Measurements from ENCODE around the gene AMER3. TPM values are rescaled to one million over a fixed set of nuclear protein-coding genes. Genes with fewer than 3 reads are reported as not detected.

AMER3 gene
- total and polyA plus RNA-seq, 2 experiments from 2014 or later = 0.05 to 0.49 TPM

DNA sequence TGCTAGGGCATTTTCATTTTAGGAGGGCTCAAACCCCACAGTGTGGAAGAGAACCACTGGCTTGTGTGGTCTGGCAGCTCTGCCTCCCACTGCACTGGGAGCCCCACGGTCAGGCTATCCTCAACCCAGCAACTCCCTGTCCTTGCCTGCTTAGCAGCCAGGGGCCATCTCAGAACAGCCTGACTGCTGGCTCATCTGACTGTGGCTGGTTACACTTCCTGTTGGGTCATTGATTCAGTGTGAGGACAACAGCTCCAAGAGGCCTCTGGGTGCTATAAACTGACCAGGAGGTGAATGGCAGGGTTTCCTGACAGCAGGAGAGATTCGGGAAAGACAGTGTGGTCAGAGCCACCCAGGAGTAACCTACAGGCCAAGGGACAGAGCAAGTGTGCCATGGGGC, 40.1 kb downstream of the AMER3 start:
- Histone ChIP-seq H4K20me1 (replicated peaks; ENCODE audit: insufficient read depth) (no peaks in the 10 kb centered on the region), H3K4me3 (no peak overlapping the region), H3K4me1 (ENCODE audit: insufficient read depth) (no peaks in the 10 kb centered on the region; the same call in 1 of the 2 replicates), H3K36me3 (ENCODE audit: insufficient read depth) (no peaks in the 10 kb centered on the region), H2AFZ (no peak overlapping the region), H3F3A (replicated peaks; ENCODE audit: low read depth) (no peaks in the 10 kb centered on the region), H3K9me2 (ENCODE audit: insufficient read depth) (no peaks in the 10 kb centered on the region), H3K27ac (ENCODE audit: low read depth) (no peak overlapping the region), H3K79me2 (replicated peaks; ENCODE audit: insufficient read depth) (no peaks in the 10 kb centered on the region), H3K4me2 (no peak overlapping the region), H3K27me3 (ENCODE audit: insufficient read depth) (peaks cover 20% of the 10 kb centered on the region)
- Mint-ChIP-seq H3K27ac (no peak overlapping the region), H3K27me3 (ENCODE audit: insufficient read depth, low read depth, poor library complexity) (peaks cover 16% of the 10 kb centered on the region), H3K4me3 (no peak overlapping the region), H3K36me3 (ENCODE audit: low read depth) (no peaks in the 10 kb centered on the region), H3K4me1 (peaks cover 13% of the 10 kb centered on the region), H3K9me3 (no peaks in the 10 kb centered on the region)
- no peak for TF ChIP-seq EZH2 (IDR thresholded peaks at IDR 0.05; ENCODE audit: low read depth, unreplicated experiment)
- TF ChIP-seq, protein P1, sequence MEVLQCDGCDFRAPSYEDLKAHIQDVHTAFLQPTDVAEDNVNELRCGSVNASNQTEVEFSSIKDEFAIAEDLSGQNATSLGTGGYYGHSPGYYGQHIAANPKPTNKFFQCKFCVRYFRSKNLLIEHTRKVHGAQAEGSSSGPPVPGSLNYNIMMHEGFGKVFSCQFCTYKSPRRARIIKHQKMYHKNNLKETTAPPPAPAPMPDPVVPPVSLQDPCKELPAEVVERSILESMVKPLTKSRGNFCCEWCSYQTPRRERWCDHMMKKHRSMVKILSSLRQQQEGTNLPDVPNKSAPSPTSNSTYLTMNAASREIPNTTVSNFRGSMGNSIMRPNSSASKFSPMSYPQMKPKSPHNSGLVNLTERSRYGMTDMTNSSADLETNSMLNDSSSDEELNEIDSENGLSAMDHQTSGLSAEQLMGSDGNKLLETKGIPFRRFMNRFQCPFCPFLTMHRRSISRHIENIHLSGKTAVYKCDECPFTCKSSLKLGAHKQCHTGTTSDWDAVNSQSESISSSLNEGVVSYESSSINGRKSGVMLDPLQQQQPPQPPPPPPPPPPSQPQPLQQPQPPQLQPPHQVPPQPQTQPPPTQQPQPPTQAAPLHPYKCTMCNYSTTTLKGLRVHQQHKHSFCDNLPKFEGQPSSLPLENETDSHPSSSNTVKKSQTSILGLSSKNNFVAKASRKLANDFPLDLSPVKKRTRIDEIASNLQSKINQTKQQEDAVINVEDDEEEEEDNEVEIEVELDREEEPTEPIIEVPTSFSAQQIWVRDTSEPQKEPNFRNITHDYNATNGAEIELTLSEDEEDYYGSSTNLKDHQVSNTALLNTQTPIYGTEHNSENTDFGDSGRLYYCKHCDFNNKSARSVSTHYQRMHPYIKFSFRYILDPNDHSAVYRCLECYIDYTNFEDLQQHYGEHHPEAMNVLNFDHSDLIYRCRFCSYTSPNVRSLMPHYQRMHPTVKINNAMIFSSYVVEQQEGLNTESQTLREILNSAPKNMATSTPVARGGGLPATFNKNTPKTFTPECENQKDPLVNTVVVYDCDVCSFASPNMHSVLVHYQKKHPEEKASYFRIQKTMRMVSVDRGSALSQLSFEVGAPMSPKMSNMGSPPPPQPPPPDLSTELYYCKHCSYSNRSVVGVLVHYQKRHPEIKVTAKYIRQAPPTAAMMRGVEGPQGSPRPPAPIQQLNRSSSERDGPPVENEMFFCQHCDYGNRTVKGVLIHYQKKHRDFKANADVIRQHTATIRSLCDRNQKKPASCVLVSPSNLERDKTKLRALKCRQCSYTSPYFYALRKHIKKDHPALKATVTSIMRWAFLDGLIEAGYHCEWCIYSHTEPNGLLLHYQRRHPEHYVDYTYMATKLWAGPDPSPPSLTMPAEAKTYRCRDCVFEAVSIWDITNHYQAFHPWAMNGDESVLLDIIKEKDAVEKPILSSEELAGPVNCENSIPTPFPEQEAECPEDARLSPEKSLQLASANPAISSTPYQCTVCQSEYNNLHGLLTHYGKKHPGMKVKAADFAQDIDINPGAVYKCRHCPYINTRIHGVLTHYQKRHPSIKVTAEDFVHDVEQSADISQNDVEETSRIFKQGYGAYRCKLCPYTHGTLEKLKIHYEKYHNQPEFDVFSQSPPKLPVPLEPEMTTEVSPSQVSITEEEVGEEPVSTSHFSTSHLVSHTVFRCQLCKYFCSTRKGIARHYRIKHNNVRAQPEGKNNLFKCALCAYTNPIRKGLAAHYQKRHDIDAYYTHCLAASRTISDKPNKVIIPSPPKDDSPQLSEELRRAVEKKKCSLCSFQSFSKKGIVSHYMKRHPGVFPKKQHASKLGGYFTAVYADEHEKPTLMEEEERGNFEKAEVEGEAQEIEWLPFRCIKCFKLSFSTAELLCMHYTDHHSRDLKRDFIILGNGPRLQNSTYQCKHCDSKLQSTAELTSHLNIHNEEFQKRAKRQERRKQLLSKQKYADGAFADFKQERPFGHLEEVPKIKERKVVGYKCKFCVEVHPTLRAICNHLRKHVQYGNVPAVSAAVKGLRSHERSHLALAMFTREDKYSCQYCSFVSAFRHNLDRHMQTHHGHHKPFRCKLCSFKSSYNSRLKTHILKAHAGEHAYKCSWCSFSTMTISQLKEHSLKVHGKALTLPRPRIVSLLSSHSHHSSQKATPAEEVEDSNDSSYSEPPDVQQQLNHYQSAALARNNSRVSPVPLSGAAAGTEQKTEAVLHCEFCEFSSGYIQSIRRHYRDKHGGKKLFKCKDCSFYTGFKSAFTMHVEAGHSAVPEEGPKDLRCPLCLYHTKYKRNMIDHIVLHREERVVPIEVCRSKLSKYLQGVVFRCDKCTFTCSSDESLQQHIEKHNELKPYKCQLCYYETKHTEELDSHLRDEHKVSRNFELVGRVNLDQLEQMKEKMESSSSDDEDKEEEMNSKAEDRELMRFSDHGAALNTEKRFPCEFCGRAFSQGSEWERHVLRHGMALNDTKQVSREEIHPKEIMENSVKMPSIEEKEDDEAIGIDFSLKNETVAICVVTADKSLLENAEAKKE (CRISPR knock-in tag; IDR thresholded peaks at IDR 0.05) = no peak
- TF ChIP-seq STAT1 (IDR thresholded peaks at IDR 0.05; ENCODE audit: unreplicated experiment) = no peak
- TF ChIP-seq, protein P2, sequence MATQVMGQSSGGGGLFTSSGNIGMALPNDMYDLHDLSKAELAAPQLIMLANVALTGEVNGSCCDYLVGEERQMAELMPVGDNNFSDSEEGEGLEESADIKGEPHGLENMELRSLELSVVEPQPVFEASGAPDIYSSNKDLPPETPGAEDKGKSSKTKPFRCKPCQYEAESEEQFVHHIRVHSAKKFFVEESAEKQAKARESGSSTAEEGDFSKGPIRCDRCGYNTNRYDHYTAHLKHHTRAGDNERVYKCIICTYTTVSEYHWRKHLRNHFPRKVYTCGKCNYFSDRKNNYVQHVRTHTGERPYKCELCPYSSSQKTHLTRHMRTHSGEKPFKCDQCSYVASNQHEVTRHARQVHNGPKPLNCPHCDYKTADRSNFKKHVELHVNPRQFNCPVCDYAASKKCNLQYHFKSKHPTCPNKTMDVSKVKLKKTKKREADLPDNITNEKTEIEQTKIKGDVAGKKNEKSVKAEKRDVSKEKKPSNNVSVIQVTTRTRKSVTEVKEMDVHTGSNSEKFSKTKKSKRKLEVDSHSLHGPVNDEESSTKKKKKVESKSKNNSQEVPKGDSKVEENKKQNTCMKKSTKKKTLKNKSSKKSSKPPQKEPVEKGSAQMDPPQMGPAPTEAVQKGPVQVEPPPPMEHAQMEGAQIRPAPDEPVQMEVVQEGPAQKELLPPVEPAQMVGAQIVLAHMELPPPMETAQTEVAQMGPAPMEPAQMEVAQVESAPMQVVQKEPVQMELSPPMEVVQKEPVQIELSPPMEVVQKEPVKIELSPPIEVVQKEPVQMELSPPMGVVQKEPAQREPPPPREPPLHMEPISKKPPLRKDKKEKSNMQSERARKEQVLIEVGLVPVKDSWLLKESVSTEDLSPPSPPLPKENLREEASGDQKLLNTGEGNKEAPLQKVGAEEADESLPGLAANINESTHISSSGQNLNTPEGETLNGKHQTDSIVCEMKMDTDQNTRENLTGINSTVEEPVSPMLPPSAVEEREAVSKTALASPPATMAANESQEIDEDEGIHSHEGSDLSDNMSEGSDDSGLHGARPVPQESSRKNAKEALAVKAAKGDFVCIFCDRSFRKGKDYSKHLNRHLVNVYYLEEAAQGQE (IDR thresholded peaks at IDR 0.05; ENCODE audit: unreplicated experiment) = no peak
- TF ChIP-seq, protein P3, sequence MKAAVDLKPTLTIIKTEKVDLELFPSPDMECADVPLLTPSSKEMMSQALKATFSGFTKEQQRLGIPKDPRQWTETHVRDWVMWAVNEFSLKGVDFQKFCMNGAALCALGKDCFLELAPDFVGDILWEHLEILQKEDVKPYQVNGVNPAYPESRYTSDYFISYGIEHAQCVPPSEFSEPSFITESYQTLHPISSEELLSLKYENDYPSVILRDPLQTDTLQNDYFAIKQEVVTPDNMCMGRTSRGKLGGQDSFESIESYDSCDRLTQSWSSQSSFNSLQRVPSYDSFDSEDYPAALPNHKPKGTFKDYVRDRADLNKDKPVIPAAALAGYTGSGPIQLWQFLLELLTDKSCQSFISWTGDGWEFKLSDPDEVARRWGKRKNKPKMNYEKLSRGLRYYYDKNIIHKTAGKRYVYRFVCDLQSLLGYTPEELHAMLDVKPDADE (IDR thresholded peaks at IDR 0.05) = no peak
- no peak for TF ChIP-seq ZNF331 (CRISPR knock-in tag; IDR thresholded peaks at IDR 0.05; ENCODE audit: low read depth)
- no peak for TF ChIP-seq CREB1 (CRISPR knock-in tag; IDR thresholded peaks at IDR 0.05; ENCODE audit: low read depth)
- no peak for TF ChIP-seq ZNF114 (CRISPR knock-in tag; IDR thresholded peaks at IDR 0.05)
- no peak for TF ChIP-seq JUNB (IDR thresholded peaks at IDR 0.05; ENCODE audit: unreplicated experiment)
- TF ChIP-seq NANOG (IDR thresholded peaks at IDR 0.05; ENCODE audit: borderline replicate concordance) = no peak
- TF ChIP-seq, protein P4, sequence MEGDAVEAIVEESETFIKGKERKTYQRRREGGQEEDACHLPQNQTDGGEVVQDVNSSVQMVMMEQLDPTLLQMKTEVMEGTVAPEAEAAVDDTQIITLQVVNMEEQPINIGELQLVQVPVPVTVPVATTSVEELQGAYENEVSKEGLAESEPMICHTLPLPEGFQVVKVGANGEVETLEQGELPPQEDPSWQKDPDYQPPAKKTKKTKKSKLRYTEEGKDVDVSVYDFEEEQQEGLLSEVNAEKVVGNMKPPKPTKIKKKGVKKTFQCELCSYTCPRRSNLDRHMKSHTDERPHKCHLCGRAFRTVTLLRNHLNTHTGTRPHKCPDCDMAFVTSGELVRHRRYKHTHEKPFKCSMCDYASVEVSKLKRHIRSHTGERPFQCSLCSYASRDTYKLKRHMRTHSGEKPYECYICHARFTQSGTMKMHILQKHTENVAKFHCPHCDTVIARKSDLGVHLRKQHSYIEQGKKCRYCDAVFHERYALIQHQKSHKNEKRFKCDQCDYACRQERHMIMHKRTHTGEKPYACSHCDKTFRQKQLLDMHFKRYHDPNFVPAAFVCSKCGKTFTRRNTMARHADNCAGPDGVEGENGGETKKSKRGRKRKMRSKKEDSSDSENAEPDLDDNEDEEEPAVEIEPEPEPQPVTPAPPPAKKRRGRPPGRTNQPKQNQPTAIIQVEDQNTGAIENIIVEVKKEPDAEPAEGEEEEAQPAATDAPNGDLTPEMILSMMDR (conservative IDR thresholded peaks at IDR 0.05; ENCODE audit: low read depth in 2 of 2) = no peak
- ATAC-seq (no peak), DNase-seq (ENCODE audit: low spot score) (no peak)
